ENCODE measurements around the gene WBP11.
A peak's percentile ranks its signal among the peaks of the same experiment; 100 is the strongest.

WBP11 gene
- long read RNA-seq, full-length matches to known transcripts: 145 of 195 reads
- long read RNA-seq, partial matches to known transcripts: 41 of 195 reads
- long read RNA-seq, other reads (novel, unspliced or antisense): 9 of 195 reads

DNA sequence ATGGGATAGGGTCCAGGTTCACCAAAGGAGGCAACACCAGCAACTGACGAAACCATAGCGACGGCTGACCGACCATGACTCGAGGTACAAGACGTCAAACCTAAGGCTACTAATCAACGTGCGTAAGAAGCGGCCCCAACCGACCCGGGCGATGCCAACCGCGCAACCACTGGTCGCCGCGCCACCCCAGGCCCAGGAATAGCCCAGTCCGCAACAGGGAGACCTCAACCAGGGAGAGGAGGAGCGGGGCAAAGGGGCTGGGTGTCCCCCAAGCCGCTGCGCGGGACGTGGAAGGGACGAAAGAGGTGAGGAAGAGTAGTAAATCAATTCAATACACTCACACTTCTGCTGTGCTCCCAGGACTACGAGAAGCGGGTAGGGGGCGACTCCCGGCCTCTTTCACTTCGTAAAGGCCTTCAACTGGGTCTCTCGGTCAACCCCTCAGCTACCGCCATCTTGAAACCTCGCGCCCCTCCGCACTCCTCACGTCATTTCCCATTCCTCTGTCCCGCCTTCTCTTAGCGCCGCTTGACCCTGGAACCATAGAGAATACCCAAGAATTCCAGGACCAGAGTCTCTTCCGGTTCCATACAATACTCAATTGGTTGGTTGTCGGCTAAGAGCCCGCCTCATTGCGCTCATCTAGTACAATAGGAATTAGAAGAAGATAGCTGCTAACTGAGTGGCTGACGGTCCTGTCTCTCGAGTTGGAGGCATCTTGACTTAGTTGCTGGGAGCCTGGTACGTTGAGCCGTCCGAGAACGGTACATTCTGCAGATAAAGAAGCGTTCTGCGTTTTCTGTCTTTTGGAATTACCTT is at the start of gene WBP11, which contains the start of gene C12orf60:
Gene WBP11, minus strand, starts transcription at position 468 of the 819 bp plus-strand sequence. CDS start 2,095 bp downstream, outside the sequence.
Gene C12orf60, plus strand, starts transcription at position 660 of the 819 bp plus-strand sequence. CDS start 19,266 bp downstream, outside the sequence.
- TF ChIP-seq SPI1 (IDR thresholded peaks at IDR 0.05; ENCODE audit: borderline replicate concordance, low read depth) (peak; percentile 12; the same call in 1 of the 2 replicates), GABPA (IDR thresholded peaks at IDR 0.05; ENCODE audit: low read depth) (peak; percentile 93), POLR2AphosphoS5 (IDR thresholded peaks at IDR 0.05; ENCODE audit: low read depth) (peak; percentile 66)
- TF ChIP-seq, protein P1, sequence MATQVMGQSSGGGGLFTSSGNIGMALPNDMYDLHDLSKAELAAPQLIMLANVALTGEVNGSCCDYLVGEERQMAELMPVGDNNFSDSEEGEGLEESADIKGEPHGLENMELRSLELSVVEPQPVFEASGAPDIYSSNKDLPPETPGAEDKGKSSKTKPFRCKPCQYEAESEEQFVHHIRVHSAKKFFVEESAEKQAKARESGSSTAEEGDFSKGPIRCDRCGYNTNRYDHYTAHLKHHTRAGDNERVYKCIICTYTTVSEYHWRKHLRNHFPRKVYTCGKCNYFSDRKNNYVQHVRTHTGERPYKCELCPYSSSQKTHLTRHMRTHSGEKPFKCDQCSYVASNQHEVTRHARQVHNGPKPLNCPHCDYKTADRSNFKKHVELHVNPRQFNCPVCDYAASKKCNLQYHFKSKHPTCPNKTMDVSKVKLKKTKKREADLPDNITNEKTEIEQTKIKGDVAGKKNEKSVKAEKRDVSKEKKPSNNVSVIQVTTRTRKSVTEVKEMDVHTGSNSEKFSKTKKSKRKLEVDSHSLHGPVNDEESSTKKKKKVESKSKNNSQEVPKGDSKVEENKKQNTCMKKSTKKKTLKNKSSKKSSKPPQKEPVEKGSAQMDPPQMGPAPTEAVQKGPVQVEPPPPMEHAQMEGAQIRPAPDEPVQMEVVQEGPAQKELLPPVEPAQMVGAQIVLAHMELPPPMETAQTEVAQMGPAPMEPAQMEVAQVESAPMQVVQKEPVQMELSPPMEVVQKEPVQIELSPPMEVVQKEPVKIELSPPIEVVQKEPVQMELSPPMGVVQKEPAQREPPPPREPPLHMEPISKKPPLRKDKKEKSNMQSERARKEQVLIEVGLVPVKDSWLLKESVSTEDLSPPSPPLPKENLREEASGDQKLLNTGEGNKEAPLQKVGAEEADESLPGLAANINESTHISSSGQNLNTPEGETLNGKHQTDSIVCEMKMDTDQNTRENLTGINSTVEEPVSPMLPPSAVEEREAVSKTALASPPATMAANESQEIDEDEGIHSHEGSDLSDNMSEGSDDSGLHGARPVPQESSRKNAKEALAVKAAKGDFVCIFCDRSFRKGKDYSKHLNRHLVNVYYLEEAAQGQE (IDR thresholded peaks at IDR 0.05; ENCODE audit: insufficient replicate concordance, low read depth): peak; percentile 56
- TF ChIP-seq, protein P2, sequence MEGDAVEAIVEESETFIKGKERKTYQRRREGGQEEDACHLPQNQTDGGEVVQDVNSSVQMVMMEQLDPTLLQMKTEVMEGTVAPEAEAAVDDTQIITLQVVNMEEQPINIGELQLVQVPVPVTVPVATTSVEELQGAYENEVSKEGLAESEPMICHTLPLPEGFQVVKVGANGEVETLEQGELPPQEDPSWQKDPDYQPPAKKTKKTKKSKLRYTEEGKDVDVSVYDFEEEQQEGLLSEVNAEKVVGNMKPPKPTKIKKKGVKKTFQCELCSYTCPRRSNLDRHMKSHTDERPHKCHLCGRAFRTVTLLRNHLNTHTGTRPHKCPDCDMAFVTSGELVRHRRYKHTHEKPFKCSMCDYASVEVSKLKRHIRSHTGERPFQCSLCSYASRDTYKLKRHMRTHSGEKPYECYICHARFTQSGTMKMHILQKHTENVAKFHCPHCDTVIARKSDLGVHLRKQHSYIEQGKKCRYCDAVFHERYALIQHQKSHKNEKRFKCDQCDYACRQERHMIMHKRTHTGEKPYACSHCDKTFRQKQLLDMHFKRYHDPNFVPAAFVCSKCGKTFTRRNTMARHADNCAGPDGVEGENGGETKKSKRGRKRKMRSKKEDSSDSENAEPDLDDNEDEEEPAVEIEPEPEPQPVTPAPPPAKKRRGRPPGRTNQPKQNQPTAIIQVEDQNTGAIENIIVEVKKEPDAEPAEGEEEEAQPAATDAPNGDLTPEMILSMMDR (IDR thresholded peaks at IDR 0.05; ENCODE audit: insufficient read depth, low read length): no peak
- DNase-seq (ENCODE audit: low read depth in 1 of 2, low spot score in 1 of 2): peak; percentile 91 to 98
- H3K27ac ChIP-seq (replicated peaks): peak within 1 kb of the TSS; percentile 89
- H3K4me3 ChIP-seq (replicated peaks; ENCODE audit: insufficient read depth, low read length): peak within 1 kb of the TSS; percentile 79
- no peaks in the 10 kb centered on the region for H3K27me3 ChIP-seq (ENCODE audit: insufficient read depth, poor library complexity, severe bottlenecking)

DNA sequence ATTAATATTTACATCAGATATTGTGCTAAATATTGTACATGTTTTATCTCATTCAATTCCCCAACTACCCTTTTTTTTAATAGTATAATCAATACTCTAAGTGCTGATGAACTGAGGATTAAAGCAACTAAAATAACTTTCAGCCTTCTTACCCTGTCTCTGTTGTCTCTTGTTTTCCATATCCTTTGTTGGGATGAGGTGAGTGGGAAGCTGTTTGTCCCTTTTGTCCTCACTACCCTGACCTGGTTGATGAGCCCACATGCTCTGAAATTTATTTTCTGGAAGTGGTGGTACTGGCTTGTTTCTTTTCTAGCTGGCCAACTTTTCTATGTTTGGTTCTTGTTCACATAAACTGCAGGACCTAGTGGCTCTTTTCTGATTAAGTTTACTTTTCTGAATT is 49.6 kb upstream of the WBP11 start:
- no peaks in the 10 kb centered on the region for H3K27me3 ChIP-seq (ENCODE audit: insufficient read depth, poor library complexity, severe bottlenecking)
- no peak for DNase-seq (ENCODE audit: low read depth in 1 of 2, low spot score in 1 of 2)
- TF ChIP-seq, protein P2 (IDR thresholded peaks at IDR 0.05; ENCODE audit: insufficient read depth, low read length): no peak
- TF ChIP-seq GABPA (IDR thresholded peaks at IDR 0.05; ENCODE audit: low read depth) (no peak), SPI1 (IDR thresholded peaks at IDR 0.05; ENCODE audit: borderline replicate concordance, low read depth) (no peak), POLR2AphosphoS5 (IDR thresholded peaks at IDR 0.05; ENCODE audit: low read depth) (no peak)
- TF ChIP-seq, protein P1 (IDR thresholded peaks at IDR 0.05; ENCODE audit: insufficient replicate concordance, low read depth): no peak
- no peak overlapping the region for H3K27ac ChIP-seq (replicated peaks)
- H3K4me3 ChIP-seq (replicated peaks; ENCODE audit: insufficient read depth, low read length): no peak overlapping the region

DNA sequence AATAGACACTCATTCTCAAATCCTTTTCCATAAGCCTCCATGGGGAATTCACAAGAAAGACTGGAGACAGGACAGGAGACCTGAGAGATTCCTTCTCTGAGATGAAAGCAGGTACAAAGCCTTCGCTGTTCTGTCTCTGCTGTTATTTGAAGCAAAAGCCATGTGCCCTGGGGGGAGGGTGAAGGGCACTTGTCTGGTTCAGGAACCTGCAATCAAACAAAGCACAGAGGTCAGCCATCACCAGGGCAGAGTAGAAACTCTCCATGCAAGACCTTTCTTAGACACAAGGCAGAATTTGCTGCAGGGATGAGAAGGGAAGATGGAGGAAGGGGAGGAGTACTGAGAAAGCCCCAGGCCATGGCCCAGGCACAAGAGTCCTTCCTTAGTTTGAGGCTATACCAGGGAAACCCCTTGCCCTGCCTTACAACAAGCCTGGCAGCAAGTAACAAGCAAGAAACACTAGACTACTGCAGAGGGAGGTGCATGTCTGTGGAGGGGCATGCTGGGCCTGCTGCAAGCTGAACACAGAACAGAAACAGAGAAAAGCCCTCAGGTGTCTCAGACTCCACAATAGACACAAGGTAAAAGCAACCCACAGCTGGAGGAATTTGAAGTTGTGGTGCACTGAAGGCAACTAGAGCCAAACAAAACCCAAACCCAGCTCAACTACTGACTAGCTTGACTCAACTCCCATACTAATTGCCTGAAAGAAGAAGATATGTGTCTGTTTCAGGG is 47.8 kb upstream of the WBP11 start:
- Histone ChIP-seq H3K27ac (replicated peaks) (no peak overlapping the region), H3K4me3 (replicated peaks; ENCODE audit: insufficient read depth, low read length) (no peak overlapping the region), H3K27me3 (ENCODE audit: insufficient read depth, poor library complexity, severe bottlenecking) (no peaks in the 10 kb centered on the region)
- DNase-seq (ENCODE audit: low read depth in 1 of 2, low spot score in 1 of 2): no peak
- TF ChIP-seq POLR2AphosphoS5 (IDR thresholded peaks at IDR 0.05; ENCODE audit: low read depth) (no peak), GABPA (IDR thresholded peaks at IDR 0.05; ENCODE audit: low read depth) (no peak), SPI1 (IDR thresholded peaks at IDR 0.05; ENCODE audit: borderline replicate concordance, low read depth) (no peak)
- TF ChIP-seq, protein P2 (IDR thresholded peaks at IDR 0.05; ENCODE audit: insufficient read depth, low read length): no peak
- TF ChIP-seq, protein P1 (IDR thresholded peaks at IDR 0.05; ENCODE audit: insufficient replicate concordance, low read depth): no peak

Measured in HL-60 (cell line).